Body of pancreas (tissue), 4 donors: ENCODE data around the gene DIS3L2. TPM values are rescaled to one million over a fixed set of nuclear protein-coding genes. Genes with fewer than 3 reads are reported as not detected.

Source experiments
- ATAC-seq: fragments of 150-250 bp; one replicate; pipeline ENCODE4 v1.9.1; 2016
- DNase-seq, 4 donors: peaks; one replicate each; pipeline ENCODE4 v3.0.0-alpha.2; 2019
- H3K27ac ChIP-seq, 4 donors: fragments of 200-600 bp; sonication (generic); 1 replicate in 3 of 4; 2 replicates in 1 of 4; pipeline versions ENCODE4 v1.5.1 to v1.6.1; 2016 to 2019; ENCODE audit warnings: mild to moderate bottlenecking in 1 of 4, mixed read lengths in 1 of 4, moderate library complexity in 1 of 4
- H3K27me3 ChIP-seq, 2 donors: fragments of 200-600 bp; sonication (generic); one replicate each; pipeline ENCODE4 v1.6.0; 2016; ENCODE audit warnings: mild to moderate bottlenecking in 1 of 2
- H3K36me3 ChIP-seq, 2 donors: fragments of 200-600 bp; sonication (generic); replicated peaks in 1 of 2; 2 replicates each; pipeline ENCODE4 v1.5.1; 2016; ENCODE audit warnings: low read depth in 2 of 2; ENCODE audit not compliant: insufficient read depth in 1 of 2
- H3K4me1 ChIP-seq: fragments of 200-600 bp; sonication (generic); one replicate; pipeline ENCODE4 v1.6.0; 2016
- H3K4me3 ChIP-seq, 2 donors: fragments of 200-600 bp; sonication (generic); 1 replicate in 1 of 2; 2 replicates in 1 of 2; pipeline ENCODE4 v1.5.1; 2016 to 2019
- H3K9me3 ChIP-seq, 3 donors: fragments of 200-600 bp; sonication (generic); 1 replicate in 2 of 3; 2 replicates in 1 of 3; pipeline ENCODE4 v1.5.1; 2016
- CTCF ChIP-seq, 7 experiments: fragments of 450-650 bp in 4 of 7; fragments of 200-600 bp in 3 of 7; sonication (generic) in 3 of 7; IDR thresholded peaks; one replicate each; pipeline ENCODE4 v1.5.1; 2016 to 2019; ENCODE audit warnings: antibody characterized with exemption in 7 of 7
- POLR2A ChIP-seq, 3 donors: fragments of 450-650 bp; IDR thresholded peaks; one replicate each; pipeline ENCODE4 v1.6.1; 2016; ENCODE audit warnings: antibody characterized with exemption in 3 of 3, mild to moderate bottlenecking in 2 of 3
- WGBS, 2 donors: methylation state at CpG; one replicate each; pipeline ENCODE4 v1.1.5; 2017; 5-methylcytosine and 5-hydroxymethylcytosine counted together
- intact Hi-C: fragments of 100-400 bp; cut with DNase I; formaldehyde crosslinking; loops from one replicate; pipeline ENCODE4 v1.15.1; 2023
- total RNA-seq, 2 donors: library from RNA; depleted of rRNA; stranded (reverse); fragments of >200 nt; gene quantifications; one replicate each; pipeline ENCODE4 v1.1.0, GENCODE V29; 2016

Gene DIS3L2
- total RNA-seq, 2 donors from 2014 or later, result 27.8 to 113 TPM

- H3K4me1 ChIP-seq, result peaks cover 26% of the 10 kb centered on the region
- no peak for ATAC-seq
- H3K4me3 ChIP-seq, result no peak overlapping the region
- no peaks in the 10 kb centered on the region for H3K36me3 ChIP-seq
- H3K27ac ChIP-seq, result no peak overlapping the region
- no peak for DNase-seq
- no peaks in the 10 kb centered on the region for H3K9me3 ChIP-seq
- H3K27me3 ChIP-seq, result peaks cover 0 to 23% of the 10 kb centered on the region in 2 donors
- TF ChIP-seq CTCF (IDR thresholded peaks at IDR 0.05) (no peak), POLR2A (IDR thresholded peaks at IDR 0.05) (no peak)
- WGBS, 2 donors, result 61 to 66% methylated on average over 11 of the region's 11 CpGs
- intact Hi-C loops, result loop anchor here (5.0 to 10.0 kb wide), 2 partner anchors 398 to 506 kb away; no protein-coding TSS in a partner anchor
These were observed 32.4 kb upstream of the DIS3L2 start for GRCh38 chr2:231928901-231929725.

- H3K36me3 ChIP-seq, result no peaks in the 10 kb centered on the region
- H3K27me3 ChIP-seq, result peaks cover 0 to 17% of the 10 kb centered on the region in 2 donors
- DNase-seq (peak in 1 of 4 donors; percentile 27), ATAC-seq (no peak)
- WGBS, 2 donors, result 15 to 34% methylated on average over 10 to 11 of the region's 11 CpGs
- H3K9me3 ChIP-seq, result no peaks in the 10 kb centered on the region
- no peak for TF ChIP-seq POLR2A (IDR thresholded peaks at IDR 0.05)
- TF ChIP-seq CTCF (IDR thresholded peaks at IDR 0.05), result no peak
- intact Hi-C loops, result loop anchor here (5.0 to 10.0 kb wide), 3 partner anchors 212 to 505 kb away; no protein-coding TSS in a partner anchor
- peaks cover 22% of the 10 kb centered on the region for H3K4me1 ChIP-seq
- no peak overlapping the region for H3K4me3 ChIP-seq
- H3K27ac ChIP-seq, result no peak overlapping the region
These were observed 31.4 kb upstream of the DIS3L2 start for GRCh38 chr2:231929961-231930592.

- intact Hi-C loops, result loop anchor here (5.0 kb wide), 1 partner anchor 212 kb away; no protein-coding TSS in a partner anchor
- Histone ChIP-seq H3K9me3 (no peaks in the 10 kb centered on the region), H3K4me3 (no peak overlapping the region), H3K4me1 (peaks cover 16% of the 10 kb centered on the region), H3K36me3 (no peaks in the 10 kb centered on the region), H3K27ac (no peak overlapping the region), H3K27me3 (peaks cover 0 to 12% of the 10 kb centered on the region in 2 donors)
- TF ChIP-seq CTCF (IDR thresholded peaks at IDR 0.05), result no peak
- no peak for TF ChIP-seq POLR2A (IDR thresholded peaks at IDR 0.05)
- DNase-seq (no peak), ATAC-seq (peak; percentile 36)
- WGBS, 2 donors, result 63 to 72% methylated on average over 7 to 8 of the region's 8 CpGs
These were observed 30.8 kb upstream of the DIS3L2 start for GRCh38 chr2:231930593-231931281.

GRCh38 chr2:231931481-231931915 lies 30.0 kb upstream of the DIS3L2 start:
- Histone ChIP-seq H3K27me3 (peaks cover 0 to 7% of the 10 kb centered on the region in 2 donors), H3K27ac (no peak overlapping the region), H3K9me3 (no peaks in the 10 kb centered on the region), H3K4me1 (peaks cover 8% of the 10 kb centered on the region), H3K36me3 (no peaks in the 10 kb centered on the region), H3K4me3 (no peak overlapping the region)
- DNase-seq (no peak), ATAC-seq (peak; percentile 24)
- intact Hi-C loops, result loop anchor here (5.0 kb wide), 1 partner anchor 211 kb away; no protein-coding TSS in a partner anchor
- TF ChIP-seq POLR2A (IDR thresholded peaks at IDR 0.05), result no peak
- no peak for TF ChIP-seq CTCF (IDR thresholded peaks at IDR 0.05)
- 71 to 85% methylated on average over 6 to 7 of the region's 7 CpGs for WGBS, 2 donors
